Measurements from ENCODE around the gene CDC6.

- TF ChIP-seq, protein P1, sequence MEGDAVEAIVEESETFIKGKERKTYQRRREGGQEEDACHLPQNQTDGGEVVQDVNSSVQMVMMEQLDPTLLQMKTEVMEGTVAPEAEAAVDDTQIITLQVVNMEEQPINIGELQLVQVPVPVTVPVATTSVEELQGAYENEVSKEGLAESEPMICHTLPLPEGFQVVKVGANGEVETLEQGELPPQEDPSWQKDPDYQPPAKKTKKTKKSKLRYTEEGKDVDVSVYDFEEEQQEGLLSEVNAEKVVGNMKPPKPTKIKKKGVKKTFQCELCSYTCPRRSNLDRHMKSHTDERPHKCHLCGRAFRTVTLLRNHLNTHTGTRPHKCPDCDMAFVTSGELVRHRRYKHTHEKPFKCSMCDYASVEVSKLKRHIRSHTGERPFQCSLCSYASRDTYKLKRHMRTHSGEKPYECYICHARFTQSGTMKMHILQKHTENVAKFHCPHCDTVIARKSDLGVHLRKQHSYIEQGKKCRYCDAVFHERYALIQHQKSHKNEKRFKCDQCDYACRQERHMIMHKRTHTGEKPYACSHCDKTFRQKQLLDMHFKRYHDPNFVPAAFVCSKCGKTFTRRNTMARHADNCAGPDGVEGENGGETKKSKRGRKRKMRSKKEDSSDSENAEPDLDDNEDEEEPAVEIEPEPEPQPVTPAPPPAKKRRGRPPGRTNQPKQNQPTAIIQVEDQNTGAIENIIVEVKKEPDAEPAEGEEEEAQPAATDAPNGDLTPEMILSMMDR (IDR thresholded peaks at IDR 0.05), result no peak
- no peak for TF ChIP-seq POLR2A (IDR thresholded peaks at IDR 0.05)
Measured at GRCh38 chr17:40348136-40348504, 60.4 kb downstream of the CDC6 start.
